SU-DHL-6 (cell line): ENCODE data around the gene KCNJ1.

ENCODE experiments used
- H2AFZ ChIP-seq: fragments of 200-600 bp; sonication (generic); 2 replicates; pipeline ENCODE4 v1.6.1; 2014; ENCODE audit warnings: low read depth, mild to moderate bottlenecking, moderate library complexity, mixed read lengths, antibody characterized with exemption, low read length; ENCODE audit not compliant: severe bottlenecking
- H3F3A ChIP-seq: fragments of 200-600 bp; shearing (Covaris generic); 2 replicates; pipeline ENCODE4 v1.6.0; 2016; ENCODE audit warnings: antibody characterized with exemption, mild to moderate bottlenecking; ENCODE audit not compliant: insufficient read depth
- H3K27ac ChIP-seq: fragments of 200-600 bp; sonication (generic); 2 replicates; pipeline ENCODE4 v1.5.1; 2016; ENCODE audit warnings: low read depth, mild to moderate bottlenecking, low read length, moderate library complexity, mixed read lengths
- H3K27me3 ChIP-seq: fragments of 200-600 bp; sonication (generic), shearing (Covaris generic); 2 replicates; pipeline ENCODE4 v1.6.0; 2014; ENCODE audit warnings: mild to moderate bottlenecking, low read length
- H3K36me3 ChIP-seq: fragments of 200-600 bp; sonication (generic); 2 replicates; pipeline ENCODE4 v1.6.1; 2014; ENCODE audit warnings: mild to moderate bottlenecking, low read length, mixed read lengths
- H3K4me2 ChIP-seq: fragments of 300-600, 200-600 bp; shearing (Covaris generic), sonication (generic); 2 replicates; pipeline ENCODE4 v1.6.0; 2014; ENCODE audit warnings: low read length, low read depth, mild to moderate bottlenecking; ENCODE audit not compliant: poor library complexity, severe bottlenecking
- H3K4me3 ChIP-seq: fragments of 200-600 bp; sonication (generic); 2 replicates; pipeline ENCODE4 v1.5.1; 2014; ENCODE audit warnings: antibody characterized with exemption, low read length, mild to moderate bottlenecking, mixed read lengths; ENCODE audit not compliant: insufficient read depth, poor library complexity, severe bottlenecking
- H3K79me2 ChIP-seq: fragments of 200-600 bp; sonication (generic); 2 replicates; pipeline ENCODE4 v1.6.1; 2014; ENCODE audit warnings: mild to moderate bottlenecking, low read length, moderate library complexity; ENCODE audit not compliant: insufficient read depth
- H3K9ac ChIP-seq: fragments of 200-600 bp; sonication (generic); 2 replicates; pipeline ENCODE4 v1.7.0; 2014; ENCODE audit warnings: mild to moderate bottlenecking, low read length
- H3K9me2 ChIP-seq: fragments of 200-600 bp; sonication (generic); replicated peaks from 2 replicates; pipeline ENCODE4 v1.6.1; 2014; ENCODE audit warnings: low read length; ENCODE audit not compliant: insufficient read depth
- H3K9me3 ChIP-seq: fragments of 200-600 bp; sonication (generic); 2 replicates; pipeline ENCODE4 v1.6.1; 2014; ENCODE audit warnings: low read length, mixed read lengths; ENCODE audit not compliant: insufficient read depth
- H4K20me1 ChIP-seq: fragments of 200-600 bp; sonication (generic); 2 replicates; pipeline ENCODE4 v1.6.1; 2014; ENCODE audit warnings: low read depth, mild to moderate bottlenecking, antibody characterized with exemption, low read length, moderate library complexity, mixed read lengths
- EZH2phosphoT487 ChIP-seq: fragments of 200-600 bp; sonication (generic), shearing (Covaris generic); conservative IDR thresholded peaks from 2 replicates; pipeline ENCODE4 v1.6.1; 2018; ENCODE audit warnings: mild to moderate bottlenecking, antibody characterized with exemption, low read length, moderate library complexity, mixed read lengths
- TF ChIP-seq, protein P1 (sequence below): fragments of 200-600 bp; sonication (generic); IDR thresholded peaks from one replicate; pipeline ENCODE4 v1.5.1; 2017; ENCODE audit warnings: antibody characterized with exemption, mild to moderate bottlenecking, low read length, moderate library complexity; ENCODE audit not compliant: insufficient read depth, poor library complexity, severe bottlenecking

KCNJ1 gene

DNA sequence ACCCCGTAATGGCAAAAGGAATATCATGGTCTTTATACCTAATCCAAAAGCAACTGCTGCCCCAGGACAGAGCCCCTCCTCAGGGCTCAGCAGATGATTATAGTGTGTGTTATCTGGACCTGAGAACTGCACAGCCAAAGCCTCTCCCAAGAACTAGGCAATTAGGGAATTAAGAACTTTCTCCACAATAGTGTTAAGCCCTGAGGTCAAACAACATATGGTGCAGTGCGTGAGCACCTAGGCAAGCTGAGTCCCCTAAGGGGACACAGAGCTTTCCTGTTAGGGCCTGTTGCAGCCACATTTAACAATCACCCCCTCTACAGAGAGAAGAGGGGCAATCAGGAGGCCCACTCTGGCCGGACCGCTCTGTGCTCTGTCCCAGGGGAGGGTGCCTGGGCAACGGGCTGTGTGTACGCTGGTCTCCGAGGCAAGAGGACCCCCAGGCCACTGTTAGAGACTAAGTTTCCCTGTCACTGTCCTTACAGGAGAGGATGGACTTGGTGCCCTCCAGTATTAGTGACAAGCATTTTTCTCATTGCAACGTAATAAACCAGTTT lies 22.6 kb upstream of the KCNJ1 start:
- Histone ChIP-seq H3K36me3 (no peaks in the 10 kb centered on the region), H3K4me2 (no peak overlapping the region), H3F3A (no peaks in the 10 kb centered on the region), H3K79me2 (no peaks in the 10 kb centered on the region), H3K27me3 (no peaks in the 10 kb centered on the region), H4K20me1 (no peaks in the 10 kb centered on the region), H3K27ac (no peak overlapping the region), H3K4me3 (no peak overlapping the region), H3K9ac (no peak overlapping the region), H2AFZ (no peak overlapping the region), H3K9me2 (no peaks in the 10 kb centered on the region), H3K9me3 (no peaks in the 10 kb centered on the region)
- no peak for TF ChIP-seq EZH2phosphoT487
- TF ChIP-seq, protein P1, sequence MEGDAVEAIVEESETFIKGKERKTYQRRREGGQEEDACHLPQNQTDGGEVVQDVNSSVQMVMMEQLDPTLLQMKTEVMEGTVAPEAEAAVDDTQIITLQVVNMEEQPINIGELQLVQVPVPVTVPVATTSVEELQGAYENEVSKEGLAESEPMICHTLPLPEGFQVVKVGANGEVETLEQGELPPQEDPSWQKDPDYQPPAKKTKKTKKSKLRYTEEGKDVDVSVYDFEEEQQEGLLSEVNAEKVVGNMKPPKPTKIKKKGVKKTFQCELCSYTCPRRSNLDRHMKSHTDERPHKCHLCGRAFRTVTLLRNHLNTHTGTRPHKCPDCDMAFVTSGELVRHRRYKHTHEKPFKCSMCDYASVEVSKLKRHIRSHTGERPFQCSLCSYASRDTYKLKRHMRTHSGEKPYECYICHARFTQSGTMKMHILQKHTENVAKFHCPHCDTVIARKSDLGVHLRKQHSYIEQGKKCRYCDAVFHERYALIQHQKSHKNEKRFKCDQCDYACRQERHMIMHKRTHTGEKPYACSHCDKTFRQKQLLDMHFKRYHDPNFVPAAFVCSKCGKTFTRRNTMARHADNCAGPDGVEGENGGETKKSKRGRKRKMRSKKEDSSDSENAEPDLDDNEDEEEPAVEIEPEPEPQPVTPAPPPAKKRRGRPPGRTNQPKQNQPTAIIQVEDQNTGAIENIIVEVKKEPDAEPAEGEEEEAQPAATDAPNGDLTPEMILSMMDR = no peak

DNA sequence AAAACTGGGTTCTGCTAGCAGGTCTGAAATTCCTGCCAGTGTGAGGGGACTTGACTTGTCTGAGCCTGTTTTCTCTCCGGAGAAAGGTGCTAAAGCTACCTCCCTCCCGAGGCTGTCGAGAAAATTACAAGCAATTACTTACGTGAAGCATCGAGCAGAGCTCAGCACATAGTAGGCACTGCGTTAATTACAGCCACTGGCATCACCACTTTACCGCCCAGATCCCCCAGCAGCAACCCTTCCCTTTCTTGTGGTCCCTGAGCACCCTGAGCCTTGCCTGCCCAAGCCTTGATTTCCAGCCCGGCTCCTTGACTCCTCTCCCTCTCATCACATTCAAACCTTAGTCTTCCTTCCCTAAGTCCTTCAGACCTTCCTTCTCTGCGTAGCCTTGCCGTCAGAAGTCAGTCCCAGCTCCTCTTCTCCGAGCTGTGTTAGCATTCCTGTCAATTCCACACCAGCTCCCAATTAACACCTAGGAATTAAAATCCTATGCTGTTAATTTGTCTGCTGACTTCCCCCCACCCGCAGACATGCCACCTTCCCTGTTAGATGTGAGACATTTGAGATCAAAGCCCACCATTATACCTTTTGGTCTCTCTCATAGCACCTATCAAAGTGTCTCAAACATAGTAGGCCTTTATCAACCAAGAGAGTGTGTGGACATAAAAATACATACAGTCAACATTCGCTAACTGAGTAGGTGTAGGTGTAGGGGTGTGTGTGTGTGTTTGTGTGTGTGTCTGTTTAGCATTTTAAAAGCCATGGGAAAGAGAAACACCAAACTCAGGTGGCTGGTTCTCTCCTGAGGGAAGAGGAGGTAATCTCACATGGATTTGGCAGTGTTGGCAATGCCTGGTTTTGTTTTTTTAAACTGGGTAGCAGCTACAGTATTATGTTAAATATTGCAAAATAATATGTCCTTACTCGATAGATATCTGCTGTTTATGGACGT lies 21.2 kb upstream of the KCNJ1 start:
- no peak overlapping the region for H3K4me3 ChIP-seq
- H3K27me3 ChIP-seq = no peaks in the 10 kb centered on the region
- H2AFZ ChIP-seq = no peak overlapping the region
- no peak overlapping the region for H3K9ac ChIP-seq
- no peaks in the 10 kb centered on the region for H3K79me2 ChIP-seq
- H3K9me2 ChIP-seq = no peaks in the 10 kb centered on the region
- no peak overlapping the region for H3K27ac ChIP-seq
- H3F3A ChIP-seq = no peaks in the 10 kb centered on the region
- TF ChIP-seq, protein P1 = no peak
- TF ChIP-seq EZH2phosphoT487 = no peak
- H3K9me3 ChIP-seq = no peaks in the 10 kb centered on the region
- H4K20me1 ChIP-seq = no peaks in the 10 kb centered on the region
- H3K4me2 ChIP-seq = no peak overlapping the region
- no peaks in the 10 kb centered on the region for H3K36me3 ChIP-seq

DNA sequence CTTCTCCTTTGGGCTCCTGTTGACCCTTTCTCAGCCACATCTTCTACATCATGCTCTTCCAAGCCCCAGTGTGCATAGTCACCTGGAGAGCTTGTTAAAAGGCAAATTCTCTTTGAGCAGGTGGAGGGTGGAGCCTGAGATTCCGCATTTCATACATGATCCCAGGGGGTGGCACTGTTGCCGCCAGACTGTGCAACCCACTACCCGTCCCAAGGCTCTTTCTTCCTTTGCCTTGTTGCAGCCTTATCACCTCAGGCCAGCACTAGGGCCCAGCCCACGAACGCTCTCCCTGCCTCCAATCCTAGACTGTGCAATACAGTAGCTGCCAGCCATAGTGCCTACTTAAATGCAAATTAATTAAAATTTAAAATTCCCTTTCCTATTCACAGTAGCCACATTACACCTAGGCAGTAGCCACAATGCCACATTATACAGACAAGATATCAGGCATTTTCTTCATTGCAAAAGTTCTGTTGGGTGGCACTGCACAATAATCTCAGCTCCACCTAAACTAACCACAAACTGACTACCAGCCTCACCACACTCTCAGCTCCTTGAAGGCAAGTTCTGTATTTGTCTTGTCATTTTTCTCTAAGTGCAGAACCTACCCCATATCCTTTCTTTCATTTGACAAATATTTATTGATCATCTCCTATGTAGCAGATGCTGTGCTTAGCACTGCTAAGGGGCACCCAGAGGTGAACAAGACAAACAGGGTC lies 19.5 kb upstream of the KCNJ1 start:
- Histone ChIP-seq H3K36me3 (no peaks in the 10 kb centered on the region), H3K79me2 (no peaks in the 10 kb centered on the region), H2AFZ (no peak overlapping the region), H3K9me3 (no peaks in the 10 kb centered on the region), H3K9ac (no peak overlapping the region), H3K27me3 (no peaks in the 10 kb centered on the region), H4K20me1 (no peaks in the 10 kb centered on the region), H3K9me2 (no peaks in the 10 kb centered on the region), H3K4me3 (no peak overlapping the region), H3K27ac (no peak overlapping the region), H3F3A (no peaks in the 10 kb centered on the region), H3K4me2 (no peak overlapping the region)
- TF ChIP-seq, protein P1 = no peak
- TF ChIP-seq EZH2phosphoT487 = no peak
